T-helper 1 cell treated with Interleukin-12 subunit alpha and Interleukin-12 subunit beta and Interleukin-4 antibody, amounts not matched to agents 30 ng/mL and 1 ng/mL, for 36 hours (primary cell): Measurements from ENCODE around the gene CRYBG2. TPM values are rescaled to one million over a fixed set of nuclear protein-coding genes. Genes with fewer than 3 reads are reported as not detected.

Source experiments
- total RNA-seq: library from RNA; stranded (reverse); gene quantifications from 2 replicates; pipeline ENCODE4 v1.2.3, GENCODE V29; 2022

CRYBG2 gene
- total RNA-seq, 1 donor from 2014 or later = 4.2 TPM

Other genes with a start within 250 kb of the CRYBG2 start
- 17.4 and 19.8 TPM in 2 replicates for gene PDIK1L, start 242.3 kb downstream of the CRYBG2 start, total RNA-seq
- gene FAM110D, start 195.1 kb downstream of the CRYBG2 start, total RNA-seq = not detected in 2 replicates
- not detected in 2 replicates for gene C1orf232, start 185.2 kb downstream of the CRYBG2 start, total RNA-seq
- gene ZNF593, start 184.2 kb downstream of the CRYBG2 start, total RNA-seq = 31.1 and 33.1 TPM in 2 replicates
- gene ZNF593OS, start 182.3 kb downstream of the CRYBG2 start, total RNA-seq = not detected in 2 replicates
- gene CNKSR1, start 176.6 kb downstream of the CRYBG2 start, total RNA-seq = 3.9 and 4.8 TPM in 2 replicates
- not detected in 2 replicates for gene CATSPER4, start 163.5 kb downstream of the CRYBG2 start, total RNA-seq
- 34.8 and 35.6 TPM in 2 replicates for gene CEP85, start 119.9 kb downstream of the CRYBG2 start, total RNA-seq
- 739 and 749 TPM in 2 replicates for gene SH3BGRL3, start 74.0 kb downstream of the CRYBG2 start, total RNA-seq
- 30.6 and 33.8 TPM in 2 replicates for gene UBXN11, start 47.5 kb downstream of the CRYBG2 start, total RNA-seq
- gene CD52, start 36.2 kb downstream of the CRYBG2 start, total RNA-seq = 1,323 and 1,401 TPM in 2 replicates
- gene ZNF683, start 18.6 kb upstream of the CRYBG2 start, total RNA-seq = 0.34 TPM in 1 of 2 replicates, not detected in the other
- not detected in 2 replicates for gene LIN28A, start 56.7 kb upstream of the CRYBG2 start, total RNA-seq
- 63.7 and 65.4 TPM in 2 replicates for gene DHDDS, start 78.2 kb upstream of the CRYBG2 start, total RNA-seq
- gene HMGN2, start 118.3 kb upstream of the CRYBG2 start, total RNA-seq = 675 and 682 TPM in 2 replicates
- 216 and 220 TPM in 2 replicates for gene RPS6KA1, start 175.6 kb upstream of the CRYBG2 start, total RNA-seq